ENCODE data around the gene RASD1.

RASD1 gene

GRCh38 chr17:17447264-17447663 is 48.9 kb downstream of the RASD1 start:
- no peak for DNase-seq (ENCODE audit: low read depth in 2 of 3, low spot score in 1 of 3)

GRCh38 chr17:17446666-17447155 is 49.5 kb downstream of the RASD1 start:
- no peak for DNase-seq (ENCODE audit: low read depth in 2 of 3, low spot score in 1 of 3)

GRCh38 chr17:17445925-17446665 is 50.1 kb downstream of the RASD1 start:
- DNase-seq (ENCODE audit: low read depth in 2 of 3, low spot score in 1 of 3) = no peak

GRCh38 chr17:17445296-17445924 is 50.8 kb downstream of the RASD1 start:
- DNase-seq (ENCODE audit: low read depth in 2 of 3, low spot score in 1 of 3) = no peak

All from stimulated activated CD4-positive, alpha-beta T cell treated with anti-CD3 and anti-CD28 coated beads, Interleukin-12 subunit alpha, Interleukin-12 subunit beta, amount 100 ng/mL, for 48 hours (primary cell).